AG09309 (cell line): ENCODE measurements around the gene FGF3.

ENCODE experiments used
- DNase-seq: peaks from one replicate; pipeline ENCODE4 v3.0.0-alpha.2; 2010; ENCODE audit warnings: low read depth
- H3K4me3 ChIP-seq: 2 replicates; pipeline ENCODE4 v1.5.1; 2011; ENCODE audit warnings: mild to moderate bottlenecking, low read depth, low read length, moderate library complexity; ENCODE audit not compliant: control insufficient read depth
- CTCF ChIP-seq: IDR thresholded peaks from 2 replicates; pipeline ENCODE4 v1.5.1; 2011; ENCODE audit warnings: mild to moderate bottlenecking, low read depth, low read length, inconsistent platforms; ENCODE audit not compliant: insufficient read depth, control insufficient read depth; ENCODE audit errors: missing control alignments

Gene FGF3

GRCh38 chr11:69839516-69839915, 20.3 kb upstream of the FGF3 start:
- H3K4me3 ChIP-seq, result no peak overlapping the region
- TF ChIP-seq CTCF, result no peak
- no peak for DNase-seq

- no peak for TF ChIP-seq CTCF
- no peak overlapping the region for H3K4me3 ChIP-seq
These were observed 18.6 kb upstream of the FGF3 start for GRCh38 chr11:69837791-69838190.

GRCh38 chr11:69836401-69836800, 17.2 kb upstream of the FGF3 start:
- no peak for DNase-seq
- TF ChIP-seq CTCF, result no peak
- no peak overlapping the region for H3K4me3 ChIP-seq

More at GRCh38 chr11:69837791-69838190, 18.6 kb upstream of the FGF3 start:
- DNase-seq, result no peak

- no peak for TF ChIP-seq CTCF
- no peak overlapping the region for H3K4me3 ChIP-seq
- DNase-seq, result no peak
These were observed 15.9 kb upstream of the FGF3 start for GRCh38 chr11:69834811-69835800.

- DNase-seq, result no peak
- TF ChIP-seq CTCF, result no peak
- no peak overlapping the region for H3K4me3 ChIP-seq
These were observed 15.0 kb upstream of the FGF3 start for GRCh38 chr11:69834251-69834650.

GRCh38 chr11:69832561-69833413, 13.6 kb upstream of the FGF3 start:
- DNase-seq, result no peak
- no peak for TF ChIP-seq CTCF

More at GRCh38 chr11:69832561-69833413, 13.6 kb upstream of the FGF3 start:
- no peak overlapping the region for H3K4me3 ChIP-seq
